Esophagus squamous epithelium (tissue), 4 donors: ENCODE measurements around the gene TPD52L2.

Experiments used
- CTCF ChIP-seq, 6 experiments: fragments of 450-650 bp in 4 of 6; fragments of 200-600 bp in 2 of 6; sonication (generic) in 2 of 6; IDR thresholded peaks; one replicate each; pipeline ENCODE4 v1.5.1; 2016 to 2019; ENCODE audit warnings: antibody characterized with exemption in 6 of 6, mild to moderate bottlenecking in 4 of 6, moderate library complexity in 4 of 6
- POLR2A ChIP-seq, 4 donors: fragments of 450-650 bp; IDR thresholded peaks; one replicate each; pipeline ENCODE4 v1.6.1; 2017; ENCODE audit warnings: antibody characterized with exemption in 4 of 4, mild to moderate bottlenecking in 4 of 4, moderate library complexity in 3 of 4

GRCh38 chr20:63836458-63837344 lies 28.4 kb upstream of the TPD52L2 start:
- no peak for TF ChIP-seq CTCF (IDR thresholded peaks at IDR 0.05)
- no peak for TF ChIP-seq POLR2A (IDR thresholded peaks at IDR 0.05)
